Measurements from ENCODE around the gene RTN4RL1. TPM values are rescaled to one million over a fixed set of nuclear protein-coding genes. Genes with fewer than 3 reads are reported as not detected.

Gene RTN4RL1
- total RNA-seq, 2 experiments from 2014 or later: not detected

GRCh38 chr17:1980665-1981250 is 44.4 kb downstream of the RTN4RL1 start:
- ChIA-PET POLR2A (interaction anchor here (0.6 kb wide), 1 partner anchor 18 kb away, joined by 3 read pairs; no protein-coding TSS in a partner anchor), CTCF (ENCODE audit: unreplicated experiment) (no interaction called here)
- Histone ChIP-seq H3K79me2 (ENCODE audit: insufficient read depth, low read depth, low read length) (no peaks in the 10 kb centered on the region), H3K36me3 (ENCODE audit: insufficient read depth, low read length) (no peaks in the 10 kb centered on the region), H2AFZ (ENCODE audit: low read length) (no peak overlapping the region), H3K9me2 (ENCODE audit: insufficient read depth, low read length) (no peaks in the 10 kb centered on the region), H4K20me1 (ENCODE audit: insufficient read depth, low read length) (no peaks in the 10 kb centered on the region), H3K4me1 (ENCODE audit: insufficient read depth, low read length, poor library complexity, severe bottlenecking) (peaks cover 5% of the 10 kb centered on the region), H3K27ac (ENCODE audit: low read depth, low read length, poor library complexity, severe bottlenecking) (no peak overlapping the region), H3K4me2 (ENCODE audit: low read length) (no peak overlapping the region), H3K4me3 (ENCODE audit: low read depth, low read length, poor library complexity, severe bottlenecking) (no peak overlapping the region), H3K9me3 (ENCODE audit: low read length) (no peaks in the 10 kb centered on the region)
- intact Hi-C loops (cut with micrococcal nuclease; ENCODE audit: unreplicated experiment): no loop called here
- TF ChIP-seq, protein P1, sequence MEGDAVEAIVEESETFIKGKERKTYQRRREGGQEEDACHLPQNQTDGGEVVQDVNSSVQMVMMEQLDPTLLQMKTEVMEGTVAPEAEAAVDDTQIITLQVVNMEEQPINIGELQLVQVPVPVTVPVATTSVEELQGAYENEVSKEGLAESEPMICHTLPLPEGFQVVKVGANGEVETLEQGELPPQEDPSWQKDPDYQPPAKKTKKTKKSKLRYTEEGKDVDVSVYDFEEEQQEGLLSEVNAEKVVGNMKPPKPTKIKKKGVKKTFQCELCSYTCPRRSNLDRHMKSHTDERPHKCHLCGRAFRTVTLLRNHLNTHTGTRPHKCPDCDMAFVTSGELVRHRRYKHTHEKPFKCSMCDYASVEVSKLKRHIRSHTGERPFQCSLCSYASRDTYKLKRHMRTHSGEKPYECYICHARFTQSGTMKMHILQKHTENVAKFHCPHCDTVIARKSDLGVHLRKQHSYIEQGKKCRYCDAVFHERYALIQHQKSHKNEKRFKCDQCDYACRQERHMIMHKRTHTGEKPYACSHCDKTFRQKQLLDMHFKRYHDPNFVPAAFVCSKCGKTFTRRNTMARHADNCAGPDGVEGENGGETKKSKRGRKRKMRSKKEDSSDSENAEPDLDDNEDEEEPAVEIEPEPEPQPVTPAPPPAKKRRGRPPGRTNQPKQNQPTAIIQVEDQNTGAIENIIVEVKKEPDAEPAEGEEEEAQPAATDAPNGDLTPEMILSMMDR (conservative IDR thresholded peaks at IDR 0.05; ENCODE audit: low read length): no peak
- TF ChIP-seq EZH2phosphoT487 (IDR thresholded peaks at IDR 0.05; ENCODE audit: borderline replicate concordance, low read depth, low read length): no peak
- DNase-seq (ENCODE audit: low spot score): no peak
- no TSS peak for BruUV-seq (replicated peaks)

GRCh38 chr17:1979182-1979985 is 45.8 kb downstream of the RTN4RL1 start:
- no peak for DNase-seq (ENCODE audit: low spot score)
- no peak overlapping the region for H3K27ac ChIP-seq (ENCODE audit: low read depth, low read length, poor library complexity, severe bottlenecking)
- no TSS peak for BruUV-seq (replicated peaks)
- H3K4me2 ChIP-seq (ENCODE audit: low read length): no peak overlapping the region
- no peaks in the 10 kb centered on the region for H3K36me3 ChIP-seq (ENCODE audit: insufficient read depth, low read length)
- no peaks in the 10 kb centered on the region for H3K9me2 ChIP-seq (ENCODE audit: insufficient read depth, low read length)
- intact Hi-C loops (cut with micrococcal nuclease; ENCODE audit: unreplicated experiment): no loop called here
- ChIA-PET CTCF (ENCODE audit: unreplicated experiment) (interaction anchor here (0.7 kb wide), 1 partner anchor 16 kb away, joined by 3 read pairs; no protein-coding TSS in a partner anchor), POLR2A (no interaction called here)
- H2AFZ ChIP-seq (ENCODE audit: low read length): no peak overlapping the region
- no peaks in the 10 kb centered on the region for H3K9me3 ChIP-seq (ENCODE audit: low read length)
- no peaks in the 10 kb centered on the region for H4K20me1 ChIP-seq (ENCODE audit: insufficient read depth, low read length)
- H3K4me1 ChIP-seq (ENCODE audit: insufficient read depth, low read length, poor library complexity, severe bottlenecking): peaks cover 5% of the 10 kb centered on the region
- H3K4me3 ChIP-seq (ENCODE audit: low read depth, low read length, poor library complexity, severe bottlenecking): no peak overlapping the region
- TF ChIP-seq EZH2phosphoT487 (IDR thresholded peaks at IDR 0.05; ENCODE audit: borderline replicate concordance, low read depth, low read length): no peak
- TF ChIP-seq, protein P1 (conservative IDR thresholded peaks at IDR 0.05; ENCODE audit: low read length): no peak
- H3K79me2 ChIP-seq (ENCODE audit: insufficient read depth, low read depth, low read length): no peaks in the 10 kb centered on the region
